ENCODE results near the gene EIF5A.

DNA sequence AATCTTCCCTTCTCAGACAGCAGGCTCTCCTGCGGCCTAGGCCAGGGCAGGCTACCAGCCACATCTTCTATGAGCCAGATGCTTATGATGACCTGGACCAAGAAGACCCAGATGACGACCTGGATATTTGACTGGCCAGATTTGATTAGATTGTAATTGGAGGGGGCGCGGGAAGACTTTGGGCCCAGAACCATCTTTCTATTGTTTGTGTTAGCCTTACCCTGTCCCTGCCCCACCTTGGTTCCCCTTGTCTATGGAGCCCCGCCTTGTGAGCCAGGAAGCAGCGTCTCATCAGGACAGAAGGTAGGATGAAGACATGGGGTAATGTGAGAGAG lies 47.9 kb upstream of the EIF5A start:
- TF ChIP-seq CTCF (IDR thresholded peaks at IDR 0.05), result no peak
- TF ChIP-seq POLR2A (IDR thresholded peaks at IDR 0.05), result no peak

Data from Peyer's patch (tissue), 4 donors.